Keratinocyte (primary cell): ENCODE results near the gene TPO. TPM values are rescaled to one million over a fixed set of nuclear protein-coding genes. Genes with fewer than 3 reads are reported as not detected.

ENCODE experiments used
- DNase-seq: peaks from one replicate; pipeline ENCODE4 v3.0.0-alpha.2; 2011; ENCODE audit warnings: low read depth, missing footprints, low spot score
- FAIRE-seq: peaks from 2 replicates; lab custom pipeline; 2011; peaks lifted over from hg19 to GRCh38; lab: Jason Lieb, UNC
- H2AFZ ChIP-seq: 2 replicates; pipeline ENCODE4 v1.6.0; 2012; ENCODE audit warnings: low read length, control low read depth, inconsistent platforms; ENCODE audit not compliant: control insufficient read depth
- H3K27ac ChIP-seq: 2 replicates; pipeline ENCODE4 v1.5.1; 2011; ENCODE audit warnings: low read length; ENCODE audit not compliant: control insufficient read depth, insufficient read depth
- H3K27me3 ChIP-seq: 3 replicates; pipeline ENCODE4 v1.6.0; 2011; ENCODE audit warnings: low read length; ENCODE audit not compliant: control insufficient read depth, insufficient read depth; ENCODE audit errors: extremely low read depth
- H3K36me3 ChIP-seq, 2 experiments: 2 replicates in 1 of 2; 3 replicates in 1 of 2; pipeline ENCODE4 v1.5.1; 2011; ENCODE audit warnings: low read length in 2 of 2, mild to moderate bottlenecking in 1 of 2; ENCODE audit not compliant: control insufficient read depth in 2 of 2, insufficient read depth in 2 of 2; ENCODE audit errors: extremely low read depth in 1 of 2
- H3K4me1 ChIP-seq: 3 replicates; pipeline ENCODE4 v1.5.1; 2011; ENCODE audit warnings: low read length; ENCODE audit not compliant: control insufficient read depth, insufficient read depth; ENCODE audit errors: extremely low read depth
- H3K4me2 ChIP-seq: 3 replicates; pipeline ENCODE4 v1.6.0; 2011; ENCODE audit warnings: low read depth, low read length; ENCODE audit not compliant: control insufficient read depth, insufficient read depth; ENCODE audit errors: extremely low read depth
- H3K4me3 ChIP-seq, 3 experiments: fragments of 200-600 bp in 1 of 3; sonication (generic) in 1 of 3; 2 replicates in 2 of 3; 3 replicates in 1 of 3; pipeline ENCODE4 v1.5.1; 2011 to 2016; ENCODE audit warnings: low read length in 3 of 3, mild to moderate bottlenecking in 3 of 3, control low read depth in 2 of 3, inconsistent platforms in 1 of 3, low read depth in 1 of 3, mixed read lengths in 1 of 3, mixed run types in 1 of 3, moderate library complexity in 1 of 3; ENCODE audit not compliant: control insufficient read depth in 2 of 3, insufficient read depth in 2 of 3; ENCODE audit errors: extremely low read depth in 1 of 3
- H3K79me2 ChIP-seq: 2 replicates; pipeline ENCODE4 v1.6.0; 2012; ENCODE audit warnings: low read length; ENCODE audit not compliant: control insufficient read depth, insufficient read depth
- H3K9ac ChIP-seq: 3 replicates; pipeline ENCODE4 v1.6.0; 2011; ENCODE audit warnings: low read length; ENCODE audit not compliant: control insufficient read depth, insufficient read depth; ENCODE audit errors: extremely low read depth
- H3K9me1 ChIP-seq: 3 replicates; pipeline ENCODE4 v1.6.0; 2011; ENCODE audit warnings: low read length; ENCODE audit not compliant: control insufficient read depth, insufficient read depth; ENCODE audit errors: extremely low read depth
- H3K9me3 ChIP-seq: 2 replicates; pipeline ENCODE4 v1.5.1; 2012; ENCODE audit warnings: low read depth, low read length; ENCODE audit not compliant: control insufficient read depth
- H4K20me1 ChIP-seq: 3 replicates; pipeline ENCODE4 v1.6.0; 2011; ENCODE audit warnings: low read length; ENCODE audit not compliant: control insufficient read depth, insufficient read depth; ENCODE audit errors: extremely low read depth
- EZH2 ChIP-seq: IDR thresholded peaks from one replicate; pipeline ENCODE4 v1.6.1; 2012; ENCODE audit warnings: inconsistent platforms, mild to moderate bottlenecking, low read length, moderate library complexity
- dilution Hi-C: fragments of 300-500 bp; cut with MboI; formaldehyde crosslinking; loops from one replicate; pipeline ENCODE4 v1.7.0; 2020; ENCODE audit warnings: low sequenced_read_pairs; ENCODE audit not compliant: extremely low pct_ligation_motif_present
- polyA plus RNA-seq, 5 experiments: library from polyadenylated mRNA; depleted of rRNA in 3 of 5; stranded (reverse) in 3 of 5; stranded (forward) in 1 of 5; unstranded in 1 of 5; fragments of >200 nt; gene quantifications; 1 replicate in 1 of 5; 2 replicates in 3 of 5; 3 replicates in 1 of 5; pipeline versions ENCODE4 v1.2.1 to v1.2.3, GENCODE V29; 2011 to 2012; ENCODE audit warnings: missing spikeins in 2 of 5, low read depth in 1 of 5, low replicate concordance in 1 of 5
- TF ChIP-seq, protein P1 (sequence below), 3 experiments: IDR thresholded peaks in 1 of 3; conservative IDR thresholded peaks in 1 of 3; optimal IDR thresholded peaks in 1 of 3; 2 replicates in 2 of 3; 3 replicates in 1 of 3; pipeline versions ENCODE3 to v1.5.1; 2011; ENCODE audit warnings: low read length in 3 of 3, mild to moderate bottlenecking in 3 of 3, moderate library complexity in 2 of 3, control low read depth in 1 of 3, inconsistent platforms in 1 of 3; ENCODE audit not compliant: insufficient read depth in 2 of 3; ENCODE audit errors: extremely low read depth in 1 of 3

The TPO gene
- polyA plus RNA-seq, 1 donor (not counting 4 experiments of a cell fraction or from before 2014, with no cell fraction given), result 0.07 TPM

DNA sequence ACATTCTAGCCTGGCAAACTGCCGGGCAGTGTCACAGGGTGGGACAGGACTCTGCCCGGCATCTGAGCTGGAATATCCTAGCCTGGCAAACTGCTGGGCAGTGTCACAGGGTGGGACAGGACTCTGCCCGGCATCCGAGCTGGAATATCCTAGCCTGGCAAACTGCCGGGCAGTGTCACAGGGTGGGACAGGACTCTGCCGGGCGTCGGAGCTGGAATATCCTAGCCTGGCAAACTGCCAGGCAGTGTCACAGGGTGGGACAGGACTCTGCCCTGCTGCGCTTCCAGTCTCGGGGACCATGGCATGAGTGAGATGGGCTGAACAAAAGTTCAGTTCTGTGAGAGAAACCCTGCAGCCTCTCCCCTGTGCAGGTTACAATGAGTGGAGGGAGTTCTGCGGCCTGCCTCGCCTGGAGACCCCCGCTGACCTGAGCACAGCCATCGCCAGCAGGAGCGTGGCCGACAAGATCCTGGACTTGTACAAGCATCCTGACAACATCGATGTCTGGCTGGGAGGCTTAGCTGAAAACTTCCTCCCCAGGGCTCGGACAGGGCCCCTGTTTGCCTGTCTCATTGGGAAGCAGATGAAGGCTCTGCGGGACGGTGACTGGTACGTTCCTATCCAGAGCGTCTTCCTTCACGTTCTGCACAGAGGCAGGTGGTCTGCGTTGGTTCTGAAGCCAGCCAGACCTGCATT is 80.3 kb downstream of the TPO start:
- Histone ChIP-seq H3K4me3 (no peak overlapping the region), H2AFZ (no peak overlapping the region), H3K27ac (no peak overlapping the region), H3K79me2 (no peaks in the 10 kb centered on the region), H3K9ac (no peak overlapping the region), H3K27me3 (no peaks in the 10 kb centered on the region), H3K4me1 (no peaks in the 10 kb centered on the region), H3K4me2 (no peak overlapping the region), H3K36me3 (no peaks in the 10 kb centered on the region), H3K9me3 (peaks cover 4% of the 10 kb centered on the region), H4K20me1 (no peaks in the 10 kb centered on the region), H3K9me1 (no peaks in the 10 kb centered on the region)
- dilution Hi-C loops, result no loop called here
- DNase-seq, result no peak
- TF ChIP-seq, protein P1, sequence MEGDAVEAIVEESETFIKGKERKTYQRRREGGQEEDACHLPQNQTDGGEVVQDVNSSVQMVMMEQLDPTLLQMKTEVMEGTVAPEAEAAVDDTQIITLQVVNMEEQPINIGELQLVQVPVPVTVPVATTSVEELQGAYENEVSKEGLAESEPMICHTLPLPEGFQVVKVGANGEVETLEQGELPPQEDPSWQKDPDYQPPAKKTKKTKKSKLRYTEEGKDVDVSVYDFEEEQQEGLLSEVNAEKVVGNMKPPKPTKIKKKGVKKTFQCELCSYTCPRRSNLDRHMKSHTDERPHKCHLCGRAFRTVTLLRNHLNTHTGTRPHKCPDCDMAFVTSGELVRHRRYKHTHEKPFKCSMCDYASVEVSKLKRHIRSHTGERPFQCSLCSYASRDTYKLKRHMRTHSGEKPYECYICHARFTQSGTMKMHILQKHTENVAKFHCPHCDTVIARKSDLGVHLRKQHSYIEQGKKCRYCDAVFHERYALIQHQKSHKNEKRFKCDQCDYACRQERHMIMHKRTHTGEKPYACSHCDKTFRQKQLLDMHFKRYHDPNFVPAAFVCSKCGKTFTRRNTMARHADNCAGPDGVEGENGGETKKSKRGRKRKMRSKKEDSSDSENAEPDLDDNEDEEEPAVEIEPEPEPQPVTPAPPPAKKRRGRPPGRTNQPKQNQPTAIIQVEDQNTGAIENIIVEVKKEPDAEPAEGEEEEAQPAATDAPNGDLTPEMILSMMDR (optimal IDR thresholded peaks at IDR 0.05 in 1 of 3, IDR thresholded peaks at IDR 0.05 in 1 of 3, conservative IDR thresholded peaks at IDR 0.05 in 1 of 3; ENCODE audit: extremely low read depth in 1 of 3, insufficient read depth in 2 of 3, low read length in 3 of 3), result no peak
- TF ChIP-seq EZH2, result no peak
- no peak for FAIRE-seq

DNA sequence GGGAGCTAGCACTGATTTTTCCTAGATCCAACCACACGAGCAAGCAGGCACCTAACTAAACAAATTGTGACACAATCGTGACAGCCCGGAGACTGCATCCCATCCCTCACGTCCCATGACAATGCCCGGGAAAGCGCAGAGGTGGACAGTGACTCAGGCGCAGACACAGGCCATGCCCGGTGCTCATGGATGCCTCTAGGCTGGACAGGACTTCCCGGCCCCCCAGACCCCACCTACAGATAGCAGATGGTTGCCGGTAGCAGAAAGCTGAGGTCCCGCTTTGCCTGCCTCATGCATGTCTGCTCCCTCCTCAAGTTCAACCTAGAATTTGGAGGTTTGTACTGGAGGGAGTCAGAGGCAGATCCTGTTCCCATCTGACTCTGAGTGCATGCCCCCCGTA is 81.0 kb downstream of the TPO start:
- H3K9me3 ChIP-seq, result no peaks in the 10 kb centered on the region
- no peaks in the 10 kb centered on the region for H4K20me1 ChIP-seq

More for the DNA sequence above, 81.0 kb downstream of the TPO start:
- no peak overlapping the region for H3K9ac ChIP-seq
- H3K4me2 ChIP-seq, result no peak overlapping the region
- H3K27ac ChIP-seq, result no peak overlapping the region
- no peaks in the 10 kb centered on the region for H3K27me3 ChIP-seq
- H3K9me1 ChIP-seq, result no peaks in the 10 kb centered on the region
- no peak overlapping the region for H3K4me3 ChIP-seq
- FAIRE-seq (no peak), DNase-seq (no peak)
- no peaks in the 10 kb centered on the region for H3K79me2 ChIP-seq
- no peak overlapping the region for H2AFZ ChIP-seq
- dilution Hi-C loops, result no loop called here
- TF ChIP-seq, protein P1 (optimal IDR thresholded peaks at IDR 0.05 in 1 of 3, IDR thresholded peaks at IDR 0.05 in 1 of 3, conservative IDR thresholded peaks at IDR 0.05 in 1 of 3; ENCODE audit: extremely low read depth in 1 of 3, insufficient read depth in 2 of 3, low read length in 3 of 3), result no peak
- TF ChIP-seq EZH2, result no peak
- no peaks in the 10 kb centered on the region for H3K4me1 ChIP-seq
- H3K36me3 ChIP-seq, result no peaks in the 10 kb centered on the region
